ENCODE measurements around the gene AHSP.
"Not testable (repeated sequence)": the region's sequence is repeated elsewhere in the genome, so short reads cannot be mapped to it uniquely, and the experiment has no call there.

Gene AHSP

GRCh38 chr16:31532120-31532519, 4.4 kb downstream of the AHSP start:
- no peak for DNase-seq

- no peak for DNase-seq
Measured at GRCh38 chr16:31532896-31533295, 5.2 kb downstream of the AHSP start.

GRCh38 chr16:31535737-31536136, 8.0 kb downstream of the AHSP start:
- no peak for DNase-seq

GRCh38 chr16:31536804-31537361, 9.2 kb downstream of the AHSP start:
- no peak for DNase-seq

GRCh38 chr16:31537362-31538242, 9.9 kb downstream of the AHSP start:
- no peak for DNase-seq

GRCh38 chr16:31538243-31538598, 10.5 kb downstream of the AHSP start:
- DNase-seq = not testable (repeated sequence)

- DNase-seq = not testable (repeated sequence)
Measured at GRCh38 chr16:31539762-31540161, 12.1 kb downstream of the AHSP start.

GRCh38 chr16:31542763-31543162, 15.1 kb downstream of the AHSP start:
- DNase-seq = no peak

- DNase-seq = no peak
Measured at GRCh38 chr16:31561426-31562233, 33.9 kb downstream of the AHSP start.

GRCh38 chr16:31568577-31569359, 41.1 kb downstream of the AHSP start:
- no peak for DNase-seq

- DNase-seq = no peak
Measured at GRCh38 chr16:31569360-31569717, 41.6 kb downstream of the AHSP start.

- DNase-seq = no peak
Measured at GRCh38 chr16:31572821-31573220, 45.1 kb downstream of the AHSP start.

GRCh38 chr16:31574159-31574558, 46.5 kb downstream of the AHSP start:
- DNase-seq = not testable (repeated sequence)

GRCh38 chr16:31577411-31577810, 49.7 kb downstream of the AHSP start:
- no peak for DNase-seq
